ENCODE measurements around the gene USP24.

GRCh38 chr1:55088413-55088812, 126.8 kb downstream of the USP24 start:
- TF ChIP-seq CTCF (IDR thresholded peaks at IDR 0.05): no peak
- no peak for TF ChIP-seq POLR2AphosphoS5 (IDR thresholded peaks at IDR 0.05)
- TF ChIP-seq POLR2A (IDR thresholded peaks at IDR 0.05): no peak
- TF ChIP-seq EP300 (IDR thresholded peaks at IDR 0.05): no peak
